Spleen (tissue), 11 donors: ENCODE results near the gene SLC12A9. TPM values are rescaled to one million over a fixed set of nuclear protein-coding genes. Genes with fewer than 3 reads are reported as not detected.

ENCODE experiments used
- DNase-seq: peaks from one replicate; pipeline ENCODE4 v3.0.0-alpha.2; 2020
- H3K27ac ChIP-seq, 8 donors: fragments of 200-600 bp; sonication (generic) in 7 of 8; 1 replicate in 4 of 8; 2 replicates in 4 of 8; pipeline versions ENCODE4 v1.5.0 to v1.8.0; 2016 to 2021; ENCODE audit warnings: inconsistent platforms in 4 of 8, mild to moderate bottlenecking in 4 of 8, moderate library complexity in 1 of 8
- H3K27me3 ChIP-seq, 7 donors: fragments of 200-600 bp; sonication (generic) in 6 of 7; replicated peaks in 1 of 7; 1 replicate in 4 of 7; 2 replicates in 3 of 7; pipeline versions ENCODE4 v1.5.0 to v1.8.0; 2016 to 2021; ENCODE audit warnings: inconsistent platforms in 3 of 7, mild to moderate bottlenecking in 1 of 7
- H3K36me3 ChIP-seq, 6 donors: fragments of 200-600 bp; sonication (generic) in 5 of 6; 1 replicate in 4 of 6; 2 replicates in 2 of 6; pipeline versions ENCODE4 v1.5.0 to v1.8.0; 2016 to 2021; ENCODE audit warnings: inconsistent platforms in 2 of 6
- H3K4me1 ChIP-seq, 6 donors: fragments of 200-600 bp; sonication (generic) in 5 of 6; 1 replicate in 3 of 6; 2 replicates in 3 of 6; pipeline versions ENCODE4 v1.5.0 to v1.8.0; 2016 to 2021; ENCODE audit warnings: inconsistent platforms in 3 of 6
- H3K4me3 ChIP-seq, 8 donors: fragments of 200-600 bp; sonication (generic) in 7 of 8; 1 replicate in 4 of 8; 2 replicates in 4 of 8; pipeline versions ENCODE4 v1.5.0 to v1.8.0; 2016 to 2021; ENCODE audit warnings: inconsistent platforms in 4 of 8, mild to moderate bottlenecking in 4 of 8, moderate library complexity in 2 of 8
- H3K9me3 ChIP-seq, 8 donors: fragments of 200-600 bp; sonication (generic) in 7 of 8; 1 replicate in 4 of 8; 2 replicates in 4 of 8; pipeline versions ENCODE4 v1.5.0 to v1.8.0; 2016 to 2021; ENCODE audit warnings: inconsistent platforms in 4 of 8
- POLR2A ChIP-seq, 3 donors: fragments of 450-650 bp; IDR thresholded peaks; one replicate each; pipeline ENCODE4 v1.5.1; 2017; ENCODE audit warnings: antibody characterized with exemption in 3 of 3, mild to moderate bottlenecking in 1 of 3
- POLR2AphosphoS5 ChIP-seq, 3 donors: sonication (generic); formaldehyde crosslinking; IDR thresholded peaks; one replicate each; pipeline ENCODE4 v1.5.1; 2017; ENCODE audit warnings: antibody characterized with exemption in 3 of 3
- WGBS, 5 donors: extraction: QIAGEN DNeasy Blood & Tissue Kit in 3 of 5; methylation state at CpG; one replicate each; pipeline versions ENCODE4 v1.1.5 to v1.1.7; 2013 to 2018; 5-methylcytosine and 5-hydroxymethylcytosine counted together
- intact Hi-C: fragments of 100-400 bp; cut with DNase I; formaldehyde crosslinking; loops from one replicate; pipeline ENCODE4 v1.15.0; 2023; ENCODE audit warnings: low total_unique reads
- polyA plus RNA-seq, 3 donors: library from polyadenylated mRNA; stranded (reverse); fragments of 200-250 nt; gene quantifications; one replicate each; pipeline ENCODE4 v1.2.1, GENCODE V29; 2013
- total RNA-seq, 7 donors: library from RNA; depleted of rRNA in 3 of 7; stranded (reverse); fragments of >200 nt in 3 of 7; fragmentation: NEBNext Ultra II Directional in 4 of 7; extraction: Animal tissue kit (Norgen Biotek cat#: 25700) in 4 of 7; gene quantifications; one replicate each; pipeline versions ENCODE4 v1.1.0 to v1.2.1, GENCODE V29; 2016 to 2021
- TF ChIP-seq, protein P1 (sequence below), 11 experiments: fragments of 200-600 bp in 7 of 11; fragments of 450-650 bp in 4 of 11; sonication (generic) in 4 of 11; IDR thresholded peaks in 8 of 11; conservative IDR thresholded peaks in 3 of 11; 1 replicate in 7 of 11; 2 replicates in 4 of 11; pipeline versions ENCODE4 v1.4.0 to v1.8.0; 2016 to 2021; ENCODE audit warnings: antibody characterized with exemption in 11 of 11, inconsistent platforms in 4 of 11, mild to moderate bottlenecking in 1 of 11
- donor health status: healthy with polysubstance abuse.
- donor health status: DM: no; HTN: no; CAD: no; lungs with moderate emphysema.
- donor health status: DM: no; HTN: no; CAD: no.
- donor health status: Bipolar disorder and iron deficiency.
- donor health status: healthy.
- donor health status: DM: no; HTN: no; CAD: no.
- donor health status: DM: yes; HTN: yes; CAD: no.

SLC12A9 gene
- total and polyA plus RNA-seq, 10 donors: 17.0 to 109 (median 51.3) TPM

DNA sequence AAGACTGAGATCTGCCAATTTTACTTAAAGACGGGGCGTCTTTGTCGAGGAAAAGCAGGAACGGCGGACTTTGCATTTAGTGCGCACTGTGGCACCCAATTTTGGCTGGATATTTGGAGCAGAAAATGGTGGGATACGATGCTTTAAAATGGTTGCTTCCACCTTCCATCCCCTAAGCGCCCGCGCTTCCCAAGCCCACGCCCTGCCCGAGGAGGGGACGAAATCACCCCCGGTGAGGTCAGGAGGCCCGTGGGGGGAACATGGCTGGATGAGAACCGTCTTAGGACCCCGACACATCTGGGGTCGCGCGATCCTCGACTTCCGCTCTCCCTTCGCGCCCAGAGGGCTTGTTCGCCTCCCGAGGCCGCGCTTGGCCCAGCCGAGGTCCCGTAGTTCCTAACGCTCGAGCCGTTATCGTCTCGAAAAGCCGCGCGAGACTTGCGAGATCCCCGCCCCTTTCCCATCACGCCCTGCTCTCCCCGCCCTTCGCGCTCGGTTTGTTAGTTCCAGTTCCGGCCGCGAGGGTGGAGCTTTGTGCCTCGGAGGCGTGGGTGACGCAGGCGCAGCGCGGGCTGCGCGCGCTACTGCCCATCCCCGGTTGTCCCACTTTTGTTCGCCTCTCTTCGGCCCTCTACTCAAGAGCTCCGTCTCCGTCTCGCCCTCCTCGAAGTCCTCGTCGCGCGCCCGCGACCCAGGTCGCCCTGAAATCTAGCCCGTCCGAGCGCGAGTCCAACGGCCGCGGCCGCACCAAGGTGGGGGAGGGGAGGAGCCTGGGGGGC lies 22.3 kb downstream of the SLC12A9 start, which contains the start of gene SRRT:
TSS of gene SRRT (plus strand) at position 527 of the 779 bp plus-strand sequence. CDS start 488 bp downstream, outside the sequence.
- WGBS, 5 donors: 2 to 10% (median 5%) methylated on average over 44 to 79 of the region's 79 CpGs
- TF ChIP-seq, protein P1, sequence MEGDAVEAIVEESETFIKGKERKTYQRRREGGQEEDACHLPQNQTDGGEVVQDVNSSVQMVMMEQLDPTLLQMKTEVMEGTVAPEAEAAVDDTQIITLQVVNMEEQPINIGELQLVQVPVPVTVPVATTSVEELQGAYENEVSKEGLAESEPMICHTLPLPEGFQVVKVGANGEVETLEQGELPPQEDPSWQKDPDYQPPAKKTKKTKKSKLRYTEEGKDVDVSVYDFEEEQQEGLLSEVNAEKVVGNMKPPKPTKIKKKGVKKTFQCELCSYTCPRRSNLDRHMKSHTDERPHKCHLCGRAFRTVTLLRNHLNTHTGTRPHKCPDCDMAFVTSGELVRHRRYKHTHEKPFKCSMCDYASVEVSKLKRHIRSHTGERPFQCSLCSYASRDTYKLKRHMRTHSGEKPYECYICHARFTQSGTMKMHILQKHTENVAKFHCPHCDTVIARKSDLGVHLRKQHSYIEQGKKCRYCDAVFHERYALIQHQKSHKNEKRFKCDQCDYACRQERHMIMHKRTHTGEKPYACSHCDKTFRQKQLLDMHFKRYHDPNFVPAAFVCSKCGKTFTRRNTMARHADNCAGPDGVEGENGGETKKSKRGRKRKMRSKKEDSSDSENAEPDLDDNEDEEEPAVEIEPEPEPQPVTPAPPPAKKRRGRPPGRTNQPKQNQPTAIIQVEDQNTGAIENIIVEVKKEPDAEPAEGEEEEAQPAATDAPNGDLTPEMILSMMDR (IDR thresholded peaks at IDR 0.05 in 8 of 11, conservative IDR thresholded peaks at IDR 0.05 in 3 of 11): peak; percentile 73 to 94 (median 91)
- TF ChIP-seq POLR2A (IDR thresholded peaks at IDR 0.05) (peak; percentile 72 to 91 (median 76)), POLR2AphosphoS5 (IDR thresholded peaks at IDR 0.05) (peak; percentile 99 to 100 (median 100))
- intact Hi-C loops: no loop called here
- Histone ChIP-seq H3K27me3 (no peaks in the 10 kb centered on the region), H3K4me1 (peaks cover 23 to 55% (median 53%) of the 10 kb centered on the region in 6 donors), H3K27ac (peak within 1 kb of the TSS; percentile 93 to 98 (median 96)), H3K36me3 (peaks cover 0 to 71% (median 10%) of the 10 kb centered on the region in 6 donors), H3K9me3 (no peaks in the 10 kb centered on the region), H3K4me3 (peak within 1 kb of the TSS; percentile 77 to 98 (median 92))
- DNase-seq: peak; percentile 99

DNA sequence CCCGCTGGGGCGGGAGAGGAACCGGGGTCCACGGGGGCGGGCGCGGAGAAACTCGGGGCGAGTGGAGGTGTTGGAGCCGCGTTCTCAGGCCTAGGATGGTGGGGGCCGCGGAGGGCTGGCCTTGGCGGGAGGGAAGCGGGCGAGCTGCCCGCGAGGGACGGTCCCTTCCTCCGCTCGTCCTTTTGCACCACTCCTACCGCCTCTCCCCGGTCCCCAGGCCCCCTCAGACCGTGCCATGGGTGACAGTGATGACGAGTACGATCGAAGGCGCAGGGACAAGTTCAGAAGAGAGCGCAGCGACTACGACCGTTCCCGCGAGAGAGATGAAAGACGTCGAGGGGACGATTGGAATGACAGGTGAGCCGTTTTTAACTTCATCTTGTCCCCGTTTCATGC lies 22.8 kb downstream of the SLC12A9 start:
- no peak for TF ChIP-seq POLR2AphosphoS5 (IDR thresholded peaks at IDR 0.05)
- TF ChIP-seq POLR2A (IDR thresholded peaks at IDR 0.05): no peak
- TF ChIP-seq, protein P1 (IDR thresholded peaks at IDR 0.05 in 8 of 11, conservative IDR thresholded peaks at IDR 0.05 in 3 of 11): no peak
- WGBS, 5 donors: 0 to 1% (median 0%) methylated on average over 16 to 39 of the region's 39 CpGs
- H3K4me3 ChIP-seq: peak overlapping the region; percentile 77 to 98 (median 92)
- H3K27me3 ChIP-seq: no peaks in the 10 kb centered on the region
- peaks cover 0 to 74% (median 11%) of the 10 kb centered on the region in 6 donors for H3K36me3 ChIP-seq
- H3K27ac ChIP-seq: peak overlapping the region; percentile 93 to 98 (median 96)
- peaks cover 23 to 61% (median 58%) of the 10 kb centered on the region in 6 donors for H3K4me1 ChIP-seq
- intact Hi-C loops: no loop called here
- DNase-seq: no peak
- no peaks in the 10 kb centered on the region for H3K9me3 ChIP-seq

DNA sequence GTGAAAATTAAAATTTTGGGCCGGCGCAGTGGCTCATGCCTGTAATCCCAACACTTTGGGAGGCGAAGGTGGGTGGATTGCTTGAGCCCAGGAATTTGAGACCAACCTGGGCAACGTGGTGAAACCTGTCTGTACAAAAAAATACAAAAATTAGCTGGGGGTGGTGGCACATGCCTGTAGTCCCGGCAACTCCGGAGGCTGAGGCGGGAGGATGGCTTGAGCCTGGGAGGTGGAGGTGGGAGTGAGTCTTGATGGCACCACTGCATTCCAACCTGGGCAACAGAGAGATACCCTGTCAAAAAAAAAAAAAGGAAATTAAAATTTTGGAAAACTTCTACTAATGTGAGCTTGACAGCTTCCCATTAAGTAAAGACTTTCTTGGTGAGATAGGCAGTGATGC lies 25.5 kb downstream of the SLC12A9 start:
- Histone ChIP-seq H3K36me3 (peaks cover 8 to 74% (median 31%) of the 10 kb centered on the region in 6 donors), H3K4me1 (peaks cover 23 to 74% (median 60%) of the 10 kb centered on the region in 6 donors), H3K9me3 (no peaks in the 10 kb centered on the region), H3K27me3 (no peaks in the 10 kb centered on the region), H3K27ac (no peak overlapping the region), H3K4me3 (no peak overlapping the region)
- WGBS, 5 donors: 72 to 93% (median 88%) methylated on average over 7 of the region's 7 CpGs
- intact Hi-C loops: no loop called here
- TF ChIP-seq, protein P1 (IDR thresholded peaks at IDR 0.05 in 8 of 11, conservative IDR thresholded peaks at IDR 0.05 in 3 of 11): no peak
- TF ChIP-seq POLR2AphosphoS5 (IDR thresholded peaks at IDR 0.05) (no peak), POLR2A (IDR thresholded peaks at IDR 0.05) (no peak)
- DNase-seq: no peak

DNA sequence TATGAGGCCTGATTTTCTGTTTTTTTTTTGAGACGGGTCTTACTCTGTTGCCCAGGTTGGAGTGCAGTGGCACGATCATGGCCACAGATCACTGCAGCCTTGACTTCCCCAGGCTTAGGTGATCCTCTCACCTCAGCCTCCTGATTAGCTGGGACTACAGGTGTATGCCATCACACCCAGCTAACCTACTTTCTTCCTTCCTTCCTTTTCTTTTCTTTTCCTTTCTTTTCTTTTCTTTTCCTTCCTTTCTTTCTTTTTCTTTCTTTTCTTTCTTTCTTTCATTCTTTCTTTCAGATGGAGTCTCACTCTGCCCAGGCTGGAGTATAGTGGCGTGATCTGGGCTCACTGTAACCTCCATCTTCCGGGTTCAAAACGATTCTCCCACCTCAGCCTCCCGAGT lies 26.2 kb downstream of the SLC12A9 start:
- Histone ChIP-seq H3K4me1 (peaks cover 23 to 73% (median 59%) of the 10 kb centered on the region in 6 donors), H3K4me3 (no peak overlapping the region), H3K36me3 (peaks cover 8 to 76% (median 37%) of the 10 kb centered on the region in 6 donors), H3K9me3 (no peaks in the 10 kb centered on the region), H3K27ac (no peak overlapping the region), H3K27me3 (no peaks in the 10 kb centered on the region)
- 77 to 91% (median 87%) methylated on average over 6 of the region's 6 CpGs for WGBS, 5 donors
- intact Hi-C loops: no loop called here
- DNase-seq: no peak
- TF ChIP-seq POLR2AphosphoS5 (IDR thresholded peaks at IDR 0.05): no peak
- TF ChIP-seq, protein P1 (IDR thresholded peaks at IDR 0.05 in 8 of 11, conservative IDR thresholded peaks at IDR 0.05 in 3 of 11): no peak
